NCI-H2081 (cell line): ENCODE data around the gene PAN2.
"Not testable (repeated sequence)": the region's sequence is repeated elsewhere in the genome, so short reads cannot be mapped to it uniquely, and the experiment has no call there.

Source experiments
- DNase-seq, 2 experiments: peaks; one replicate each; lab custom pipeline; 2025; lab: John Stamatoyannopoulos, UW

The PAN2 gene

GRCh38 chr12:56341616-56342015 lies 7.8 kb upstream of the PAN2 start:
- DNase-seq = no peak

- no peak for DNase-seq
Measured at GRCh38 chr12:56339158-56339422, 5.3 kb upstream of the PAN2 start.

GRCh38 chr12:56338308-56339157 lies 4.7 kb upstream of the PAN2 start, which contains the start of gene IL23A:
Gene IL23A, plus strand, starts transcription at chr12:56338884. Its CDS starts 161 bp downstream, at chr12:56339045.
- peak; percentile 45 to 47 for DNase-seq

- no peak for DNase-seq
Measured at GRCh38 chr12:56337753-56338251, 4.0 kb upstream of the PAN2 start.

- DNase-seq = no peak
Measured at GRCh38 chr12:56336361-56337167, 2.8 kb upstream of the PAN2 start.

GRCh38 chr12:56335527-56335926 lies 1.7 kb upstream of the PAN2 start:
- DNase-seq = not testable (repeated sequence)

- no peak for DNase-seq
Measured at GRCh38 chr12:56334490-56334793, 642 bp upstream of the PAN2 start.

GRCh38 chr12:56333197-56333678 lies 562 bp downstream of the PAN2 start:
- no peak for DNase-seq

GRCh38 chr12:56332512-56333196 lies 1.1 kb downstream of the PAN2 start:
- no peak for DNase-seq

- DNase-seq = no peak
Measured at GRCh38 chr12:56330936-56331490, 2.8 kb downstream of the PAN2 start.

- peak in 1 of 2 experiments; percentile 8 for DNase-seq
Measured at GRCh38 chr12:56326533-56326932, 7.3 kb downstream of the PAN2 start.

GRCh38 chr12:56326126-56326525 lies 7.7 kb downstream of the PAN2 start:
- DNase-seq = no peak

GRCh38 chr12:56324206-56324605 lies 9.6 kb downstream of the PAN2 start:
- DNase-seq = no peak

GRCh38 chr12:56321610-56322009 lies 12.2 kb downstream of the PAN2 start:
- not testable (repeated sequence) for DNase-seq

- no peak for DNase-seq
Measured at GRCh38 chr12:56321027-56321426, 12.8 kb downstream of the PAN2 start.

- no peak for DNase-seq
Measured at GRCh38 chr12:56317675-56318074, 16.1 kb downstream of the PAN2 start.

- DNase-seq = peak; percentile 96 to 97
Measured at GRCh38 chr12:56315622-56316473, 18.0 kb downstream of the PAN2 start, which contains the start of gene CNPY2. Gene CNPY2, minus strand, starts transcription at chr12:56315988. Its CDS starts 771 bp downstream, at chr12:56315217.

- no peak for DNase-seq
Measured at GRCh38 chr12:56315249-56315621, 18.6 kb downstream of the PAN2 start.

GRCh38 chr12:56311003-56311402 lies 22.8 kb downstream of the PAN2 start:
- no peak for DNase-seq

- no peak for DNase-seq
Measured at GRCh38 chr12:56308714-56309113, 25.1 kb downstream of the PAN2 start.
